ENCODE results near the gene ZFPM1.

DNA sequence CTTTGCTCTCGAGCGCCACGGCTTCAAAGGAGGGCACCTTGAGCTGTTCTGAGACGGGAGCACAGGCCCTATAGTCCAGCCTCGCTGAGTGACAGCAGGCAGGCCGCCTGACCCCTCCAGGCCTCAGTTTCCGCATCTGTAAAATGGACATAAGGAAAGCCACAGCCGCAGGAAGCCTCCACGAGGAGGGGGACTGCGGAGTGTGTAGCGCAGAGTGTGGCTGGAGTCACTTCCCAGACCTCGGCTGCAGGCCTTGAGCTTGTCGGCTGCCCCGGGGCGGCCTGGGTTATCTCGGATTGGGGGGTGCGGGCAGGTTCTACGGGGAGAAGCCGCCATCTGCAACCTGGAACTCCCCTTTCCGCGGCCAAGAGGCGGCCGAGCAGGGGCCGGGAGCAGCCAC is 40.8 kb downstream of the ZFPM1 start:
- TF ChIP-seq, protein P1, sequence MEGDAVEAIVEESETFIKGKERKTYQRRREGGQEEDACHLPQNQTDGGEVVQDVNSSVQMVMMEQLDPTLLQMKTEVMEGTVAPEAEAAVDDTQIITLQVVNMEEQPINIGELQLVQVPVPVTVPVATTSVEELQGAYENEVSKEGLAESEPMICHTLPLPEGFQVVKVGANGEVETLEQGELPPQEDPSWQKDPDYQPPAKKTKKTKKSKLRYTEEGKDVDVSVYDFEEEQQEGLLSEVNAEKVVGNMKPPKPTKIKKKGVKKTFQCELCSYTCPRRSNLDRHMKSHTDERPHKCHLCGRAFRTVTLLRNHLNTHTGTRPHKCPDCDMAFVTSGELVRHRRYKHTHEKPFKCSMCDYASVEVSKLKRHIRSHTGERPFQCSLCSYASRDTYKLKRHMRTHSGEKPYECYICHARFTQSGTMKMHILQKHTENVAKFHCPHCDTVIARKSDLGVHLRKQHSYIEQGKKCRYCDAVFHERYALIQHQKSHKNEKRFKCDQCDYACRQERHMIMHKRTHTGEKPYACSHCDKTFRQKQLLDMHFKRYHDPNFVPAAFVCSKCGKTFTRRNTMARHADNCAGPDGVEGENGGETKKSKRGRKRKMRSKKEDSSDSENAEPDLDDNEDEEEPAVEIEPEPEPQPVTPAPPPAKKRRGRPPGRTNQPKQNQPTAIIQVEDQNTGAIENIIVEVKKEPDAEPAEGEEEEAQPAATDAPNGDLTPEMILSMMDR (IDR thresholded peaks at IDR 0.05; ENCODE audit: insufficient read depth, low read length, poor library complexity, severe bottlenecking) = no peak
- TF ChIP-seq EZH2phosphoT487 (conservative IDR thresholded peaks at IDR 0.05; ENCODE audit: low read length) = no peak

All from SU-DHL-6 (cell line).